Esophagus (tissue), 2 donors: ENCODE results near the gene CHTF8. TPM values are rescaled to one million over a fixed set of nuclear protein-coding genes. Genes with fewer than 3 reads are reported as not detected.

Source experiments
- H3K27ac ChIP-seq, 2 donors: one replicate each; pipeline ENCODE4 v1.5.1; 2013; ENCODE audit warnings: low read depth in 2 of 2, mild to moderate bottlenecking in 2 of 2, inconsistent platforms in 1 of 2, low read length in 1 of 2, moderate library complexity in 1 of 2
- H3K27me3 ChIP-seq, 2 donors: one replicate each; pipeline ENCODE4 v1.6.1; 2013; ENCODE audit warnings: low read length in 2 of 2, control low read depth in 1 of 2, mild to moderate bottlenecking in 1 of 2; ENCODE audit not compliant: insufficient read depth in 2 of 2, control insufficient read depth in 1 of 2
- H3K36me3 ChIP-seq, 2 donors: one replicate each; pipeline ENCODE4 v1.6.1; 2013; ENCODE audit warnings: low read length in 1 of 2; ENCODE audit not compliant: control insufficient read depth in 2 of 2, insufficient read depth in 2 of 2
- H3K4me1 ChIP-seq, 2 donors: one replicate each; pipeline ENCODE4 v1.6.1; 2013; ENCODE audit warnings: low read length in 1 of 2; ENCODE audit not compliant: control insufficient read depth in 2 of 2, insufficient read depth in 2 of 2
- H3K4me3 ChIP-seq, 2 donors: one replicate each; pipeline ENCODE4 v1.5.1; 2013; ENCODE audit warnings: low read length in 2 of 2, mild to moderate bottlenecking in 2 of 2, low read depth in 1 of 2, moderate library complexity in 1 of 2
- H3K9me3 ChIP-seq, 2 donors: one replicate each; pipeline ENCODE4 v1.6.1; 2013; ENCODE audit warnings: mild to moderate bottlenecking in 2 of 2, low read depth in 1 of 2, low read length in 1 of 2, moderate library complexity in 1 of 2; ENCODE audit not compliant: control insufficient read depth in 2 of 2, insufficient read depth in 1 of 2
- WGBS, 2 donors: extraction: QIAGEN DNeasy Blood & Tissue Kit; methylation state at CpG; one replicate each; pipeline ENCODE4 v1.1.7; 2013; 5-methylcytosine and 5-hydroxymethylcytosine counted together
- polyA plus RNA-seq, 2 donors: library from polyadenylated mRNA; stranded (reverse); fragments of 200-250 nt; gene quantifications; one replicate each; pipeline ENCODE4 v1.2.3, GENCODE V29; 2013
- donor health status: healthy with polysubstance abuse.
- donor health status: Bipolar disorder and iron deficiency.

CHTF8 gene
- polyA plus RNA-seq: 10 to 100 TPM; 18.8 to 43.5 TPM

- H3K27me3 ChIP-seq: no peaks in the 10 kb centered on the region
- WGBS, 2 donors: 1% methylated on average over 78 of the region's 78 CpGs
- peak within 1 kb of the TSS; percentile 97 to 98 for H3K27ac ChIP-seq
- peak within 1 kb of the TSS; percentile 94 to 97 for H3K4me3 ChIP-seq
- peaks cover 0 to 6% of the 10 kb centered on the region in 2 donors for H3K36me3 ChIP-seq
- H3K9me3 ChIP-seq: no peaks in the 10 kb centered on the region
- H3K4me1 ChIP-seq: no peaks in the 10 kb centered on the region
Measured at GRCh38 chr16:69132424-69133252, at the start of gene CHTF8, which contains the start of gene UTP4. Gene CHTF8, minus strand, starts transcription at chr16:69132588. Its CDS starts 11,130 bp downstream, at chr16:69121458. Gene UTP4, plus strand, starts transcription at chr16:69132649. Its CDS starts 811 bp downstream, at chr16:69133460.

- H3K4me1 ChIP-seq: peaks cover 2% of the 10 kb centered on the region in 2 donors
- no peak overlapping the region for H3K4me3 ChIP-seq
- no peaks in the 10 kb centered on the region for H3K36me3 ChIP-seq
- no peaks in the 10 kb centered on the region for H3K27me3 ChIP-seq
- peak overlapping the region; percentile 42 to 73 for H3K27ac ChIP-seq
- H3K9me3 ChIP-seq: no peaks in the 10 kb centered on the region
Measured at GRCh38 chr16:69180011-69180338, 47.6 kb upstream of the CHTF8 start.

- Histone ChIP-seq H3K27ac (peak overlapping the region in 1 of 2 donors; percentile 42), H3K9me3 (no peaks in the 10 kb centered on the region), H3K4me1 (peaks cover 2% of the 10 kb centered on the region in 2 donors), H3K27me3 (no peaks in the 10 kb centered on the region), H3K4me3 (no peak overlapping the region), H3K36me3 (no peaks in the 10 kb centered on the region)
- WGBS, 2 donors: 10 to 12% methylated on average over 6 of the region's 6 CpGs
Measured at GRCh38 chr16:69179328-69180010, 47.1 kb upstream of the CHTF8 start.

GRCh38 chr16:69176033-69176800, 43.8 kb upstream of the CHTF8 start:
- Histone ChIP-seq H3K9me3 (no peaks in the 10 kb centered on the region), H3K27me3 (no peaks in the 10 kb centered on the region), H3K27ac (peak overlapping the region in 1 of 2 donors; percentile 17), H3K4me1 (no peaks in the 10 kb centered on the region), H3K4me3 (no peak overlapping the region), H3K36me3 (no peaks in the 10 kb centered on the region)
- WGBS, 2 donors: 84 to 89% methylated on average over 4 of the region's 4 CpGs

- Histone ChIP-seq H3K4me1 (no peaks in the 10 kb centered on the region), H3K4me3 (no peak overlapping the region), H3K9me3 (no peaks in the 10 kb centered on the region), H3K36me3 (peaks cover 5% of the 10 kb centered on the region in 2 donors), H3K27me3 (no peaks in the 10 kb centered on the region), H3K27ac (peak overlapping the region in 1 of 2 donors; percentile 8)
- 42 to 49% methylated on average over 6 of the region's 6 CpGs for WGBS, 2 donors
Measured at GRCh38 chr16:69171325-69172084, 39.1 kb upstream of the CHTF8 start.

- H3K4me1 ChIP-seq: no peaks in the 10 kb centered on the region
- H3K27ac ChIP-seq: no peak overlapping the region
- no peak overlapping the region for H3K4me3 ChIP-seq
- 71 to 88% methylated on average over 6 of the region's 6 CpGs for WGBS, 2 donors
- H3K36me3 ChIP-seq: peaks cover 11 to 14% of the 10 kb centered on the region in 2 donors
- no peaks in the 10 kb centered on the region for H3K27me3 ChIP-seq
- no peaks in the 10 kb centered on the region for H3K9me3 ChIP-seq
Measured at GRCh38 chr16:69169607-69170352, 37.4 kb upstream of the CHTF8 start.

GRCh38 chr16:69169051-69169450, 36.7 kb upstream of the CHTF8 start:
- Histone ChIP-seq H3K36me3 (peaks cover 11 to 14% of the 10 kb centered on the region in 2 donors), H3K27ac (no peak overlapping the region), H3K4me3 (no peak overlapping the region), H3K4me1 (no peaks in the 10 kb centered on the region), H3K9me3 (no peaks in the 10 kb centered on the region), H3K27me3 (no peaks in the 10 kb centered on the region)
- 96 to 97% methylated on average over 4 of the region's 4 CpGs for WGBS, 2 donors

GRCh38 chr16:69166946-69167930, 34.9 kb upstream of the CHTF8 start:
- WGBS, 2 donors: 80 to 85% methylated on average over 7 of the region's 7 CpGs
- H3K9me3 ChIP-seq: no peaks in the 10 kb centered on the region
- H3K27ac ChIP-seq: no peak overlapping the region
- no peak overlapping the region for H3K4me3 ChIP-seq
- peaks cover 11 to 14% of the 10 kb centered on the region in 2 donors for H3K36me3 ChIP-seq
- H3K4me1 ChIP-seq: no peaks in the 10 kb centered on the region
- H3K27me3 ChIP-seq: no peaks in the 10 kb centered on the region
